Coronary artery (tissue), 2 donors: ENCODE results near the gene CBARP.

Source experiments
- DNase-seq: peaks from one replicate; pipeline ENCODE4 v3.0.0-alpha.2; 2017; ENCODE audit warnings: low spot score
- H3K27ac ChIP-seq, 2 donors: fragments of 200-600 bp; sonication (generic); one replicate each; pipeline ENCODE4 v1.5.1; 2016 to 2019
- H3K4me3 ChIP-seq: fragments of 200-600 bp; sonication (generic); 2 replicates; pipeline ENCODE4 v1.5.1; 2016; ENCODE audit warnings: mild to moderate bottlenecking, moderate library complexity
- CTCF ChIP-seq: fragments of 200-600 bp; sonication (generic); IDR thresholded peaks from one replicate; pipeline ENCODE4 v1.5.1; 2019; ENCODE audit warnings: antibody characterized with exemption

The CBARP gene

GRCh38 chr19:1228161-1228957, 9.4 kb downstream of the CBARP start:
- Histone ChIP-seq H3K27ac (no peak overlapping the region), H3K4me3 (no peak overlapping the region)
- TF ChIP-seq CTCF = no peak
- no peak for DNase-seq

DNA sequence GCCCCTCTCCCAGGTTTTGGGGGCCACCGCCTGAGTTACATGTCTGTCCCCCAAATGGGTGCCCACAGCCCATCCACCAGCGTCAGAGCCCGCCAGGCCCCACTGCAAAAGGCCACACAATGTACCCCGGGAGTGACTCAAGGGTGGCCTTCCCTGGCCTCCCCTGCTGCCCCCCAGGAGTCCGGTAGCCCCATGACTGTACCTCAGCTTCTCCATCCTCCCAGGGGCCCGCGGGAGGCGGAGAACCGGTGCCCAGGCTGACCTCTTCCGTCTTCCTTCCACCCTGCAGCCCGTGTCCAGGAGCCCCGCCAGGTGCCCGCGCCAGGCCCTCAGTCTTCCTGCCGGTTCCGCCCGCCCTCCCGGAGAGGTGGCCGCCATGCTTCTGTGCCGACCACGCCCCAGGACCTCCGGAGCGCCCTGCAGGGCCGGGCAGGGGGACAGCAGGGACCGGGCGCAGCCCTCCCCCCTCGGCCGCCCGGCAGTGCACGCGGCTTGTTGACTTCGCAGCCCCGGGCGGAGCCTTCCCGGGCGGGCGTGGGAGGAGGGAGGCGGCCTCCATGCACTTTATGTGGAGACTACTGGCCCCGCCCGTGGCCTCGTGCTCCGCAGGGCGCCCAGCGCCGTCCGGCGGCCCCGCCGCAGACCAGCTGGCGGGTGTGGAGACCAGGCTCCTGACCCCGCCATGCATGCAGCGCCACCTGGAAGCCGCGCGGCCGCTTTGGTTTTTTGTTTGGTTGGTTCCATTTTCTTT, 10.3 kb downstream of the CBARP start:
- no peak for DNase-seq
- Histone ChIP-seq H3K4me3 (no peak overlapping the region), H3K27ac (no peak overlapping the region)
- no peak for TF ChIP-seq CTCF

- no peak for TF ChIP-seq CTCF
- DNase-seq = no peak
- Histone ChIP-seq H3K27ac (no peak overlapping the region), H3K4me3 (no peak overlapping the region)
These were observed 11.1 kb downstream of the CBARP start for GRCh38 chr19:1226522-1227303.

GRCh38 chr19:1226227-1226518, 11.6 kb downstream of the CBARP start:
- Histone ChIP-seq H3K27ac (no peak overlapping the region), H3K4me3 (no peak overlapping the region)
- no peak for TF ChIP-seq CTCF
- DNase-seq = no peak

- no peak for DNase-seq
- TF ChIP-seq CTCF = no peak
- no peak overlapping the region for H3K4me3 ChIP-seq
- H3K27ac ChIP-seq = no peak overlapping the region
These were observed 12.2 kb downstream of the CBARP start for GRCh38 chr19:1225440-1226226.

- no peak overlapping the region for H3K4me3 ChIP-seq
- no peak for DNase-seq
- no peak for TF ChIP-seq CTCF
- no peak overlapping the region for H3K27ac ChIP-seq
These were observed 13.0 kb downstream of the CBARP start for GRCh38 chr19:1224847-1225246.
